Activated CD4-positive, alpha-beta T cell treated with anti-CD3 and anti-CD28 coated beads, Interleukin-10, Interleukin-2, amounts not matched to agents 100 ng/mL and 50 ng/mL, durations not matched to agents 16 hours and 8 hours (primary cell): Measurements from ENCODE around the gene PDE4D.
"Not testable (repeated sequence)": the region's sequence is repeated elsewhere in the genome, so short reads cannot be mapped to it uniquely, and the experiment has no call there.

Source experiments
- DNase-seq: peaks from one replicate; pipeline ENCODE4 v3.0.0-alpha.2; 2020

PDE4D gene

GRCh38 chr5:58972301-58972700 is 921.2 kb downstream of the PDE4D start:
- DNase-seq = no peak

GRCh38 chr5:58970766-58971165 is 922.8 kb downstream of the PDE4D start:
- DNase-seq = no peak

- no peak for DNase-seq
Observed at GRCh38 chr5:58969795-58970194, 923.7 kb downstream of the PDE4D start.

GRCh38 chr5:58969253-58969652 is 924.3 kb downstream of the PDE4D start:
- no peak for DNase-seq

- DNase-seq = no peak
Observed at GRCh38 chr5:58968350-58968749, 925.2 kb downstream of the PDE4D start.

GRCh38 chr5:58967597-58968281 is 925.8 kb downstream of the PDE4D start:
- DNase-seq = no peak

GRCh38 chr5:58965677-58966414 is 927.7 kb downstream of the PDE4D start:
- peak; percentile 8 for DNase-seq

GRCh38 chr5:58963821-58964220 is 929.7 kb downstream of the PDE4D start:
- DNase-seq = no peak

- DNase-seq = no peak
Observed at GRCh38 chr5:58963361-58963760, 930.2 kb downstream of the PDE4D start.

GRCh38 chr5:58961631-58962280 is 931.8 kb downstream of the PDE4D start:
- DNase-seq = no peak

GRCh38 chr5:58958701-58959100 is 934.8 kb downstream of the PDE4D start:
- no peak for DNase-seq

GRCh38 chr5:58953218-58953617 is 940.3 kb downstream of the PDE4D start:
- DNase-seq = not testable (repeated sequence)

GRCh38 chr5:58950224-58950623 is 943.3 kb downstream of the PDE4D start:
- DNase-seq = no peak

GRCh38 chr5:58946230-58946629 is 947.3 kb downstream of the PDE4D start:
- DNase-seq = no peak

- DNase-seq = no peak
Observed at GRCh38 chr5:58944221-58944620, 949.3 kb downstream of the PDE4D start.

GRCh38 chr5:58940446-58940845 is 953.1 kb downstream of the PDE4D start:
- DNase-seq = no peak

- no peak for DNase-seq
Observed at GRCh38 chr5:58939664-58940063, 953.9 kb downstream of the PDE4D start.

- peak; percentile 57 for DNase-seq
Observed at GRCh38 chr5:58938563-58939424, 954.7 kb downstream of the PDE4D start.

- DNase-seq = no peak
Observed at GRCh38 chr5:58937031-58937681, 956.4 kb downstream of the PDE4D start.

- DNase-seq = no peak
Observed at GRCh38 chr5:58934629-58935097, 958.9 kb downstream of the PDE4D start.

- DNase-seq = peak; percentile 39
Observed at GRCh38 chr5:58933891-58934628, 959.5 kb downstream of the PDE4D start.
